ENCODE data around the gene ANKLE2. TPM values are rescaled to one million over a fixed set of nuclear protein-coding genes. Genes with fewer than 3 reads are reported as not detected.

Gene ANKLE2
- total and polyA plus RNA-seq, 2 of the 8 experiments (the other 6 are each of a cell fraction or from before 2014, with no cell fraction given) = 41.0 to 64.9 TPM

GRCh38 chr12:132771126-132771838 is 9.7 kb upstream of the ANKLE2 start (continued):
- TF ChIP-seq CHD7 (IDR thresholded peaks at IDR 0.05; ENCODE audit: insufficient replicate concordance, low read length) (no peak), CBX5 (IDR thresholded peaks at IDR 0.05; ENCODE audit: low read depth, low read length) (no peak), MAFK (IDR thresholded peaks at IDR 0.05; ENCODE audit: low read depth, low read length) (no peak), SP2 (IDR thresholded peaks at IDR 0.05; ENCODE audit: low read length) (no peak), ATF3 (IDR thresholded peaks at IDR 0.05; ENCODE audit: insufficient read depth, low read depth, low read length) (no peak)

Measured in H1 (cell line).